Stimulated activated CD4-positive, alpha-beta T cell treated with anti-CD3 and anti-CD28 coated beads, Interleukin-12 subunit alpha, Interleukin-12 subunit beta, amount 100 ng/mL, for 24 hours (primary cell): ENCODE data around the gene TRIM4.

Experiments
- DNase-seq, 2 experiments: peaks; one replicate each; pipeline ENCODE4 v3.0.0-alpha.2; 2020; ENCODE audit warnings: low read depth in 2 of 2

TRIM4 gene

GRCh38 chr7:99843808-99844207, 75.5 kb downstream of the TRIM4 start:
- DNase-seq, result no peak

- DNase-seq, result no peak
Observed at GRCh38 chr7:99842926-99843325, 76.4 kb downstream of the TRIM4 start.
